GM18868 (cell line): ENCODE results near the gene JAM3.
"Not testable (repeated sequence)": the region's sequence is repeated elsewhere in the genome, so short reads cannot be mapped to it uniquely, and the experiment has no call there.

Experiments used
- ATAC-seq: cut with Tn5 transposase; IDR thresholded peaks from one replicate; pipeline ENCODE4 v1.9.1; 2021; ENCODE audit warnings: mild to moderate bottlenecking, moderate library complexity; ENCODE audit not compliant: unreplicated experiment

JAM3 gene

GRCh38 chr11:134098566-134099184, 29.8 kb downstream of the JAM3 start:
- no peak for ATAC-seq

- no peak for ATAC-seq
These were observed 31.3 kb downstream of the JAM3 start for GRCh38 chr11:134100171-134100570.

- no peak for ATAC-seq
These were observed 32.4 kb downstream of the JAM3 start for GRCh38 chr11:134101282-134101681.

- ATAC-seq: no peak
These were observed 41.5 kb downstream of the JAM3 start for GRCh38 chr11:134110252-134110815.

- not testable (repeated sequence) for ATAC-seq
These were observed 44.9 kb downstream of the JAM3 start for GRCh38 chr11:134113787-134114186.

- no peak for ATAC-seq
These were observed 47.3 kb downstream of the JAM3 start for GRCh38 chr11:134116210-134116609.

- no peak for ATAC-seq
These were observed 49.1 kb downstream of the JAM3 start for GRCh38 chr11:134118006-134118405.

GRCh38 chr11:134119094-134119493, 50.2 kb downstream of the JAM3 start:
- no peak for ATAC-seq

- no peak for ATAC-seq
These were observed 51.4 kb downstream of the JAM3 start for GRCh38 chr11:134120143-134120850.

- no peak for ATAC-seq
These were observed 52.2 kb downstream of the JAM3 start for GRCh38 chr11:134120921-134121526.

- ATAC-seq: no peak
These were observed 56.0 kb downstream of the JAM3 start for GRCh38 chr11:134124660-134125451.

GRCh38 chr11:134125507-134125906, 56.6 kb downstream of the JAM3 start:
- ATAC-seq: no peak

GRCh38 chr11:134126217-134126822, 57.4 kb downstream of the JAM3 start:
- no peak for ATAC-seq

- ATAC-seq: no peak
These were observed 62.9 kb downstream of the JAM3 start for GRCh38 chr11:134131628-134132244.

GRCh38 chr11:134132808-134133207, 63.9 kb downstream of the JAM3 start:
- no peak for ATAC-seq

GRCh38 chr11:134134167-134134566, 65.3 kb downstream of the JAM3 start:
- ATAC-seq: no peak

- no peak for ATAC-seq
These were observed 69.5 kb downstream of the JAM3 start for GRCh38 chr11:134138376-134138775.

- ATAC-seq: no peak
These were observed 70.5 kb downstream of the JAM3 start for GRCh38 chr11:134139303-134139872.

GRCh38 chr11:134139873-134140331, 71.0 kb downstream of the JAM3 start:
- ATAC-seq: peak; percentile 77
